GM21825 (cell line): Measurements from ENCODE around the gene PPP2CA.
"Not testable (repeated sequence)": the region's sequence is repeated elsewhere in the genome, so short reads cannot be mapped to it uniquely, and the experiment has no call there.

Experiments used
- ATAC-seq: cut with Tn5 transposase; IDR thresholded peaks from one replicate; pipeline ENCODE4 v1.9.1; 2021; ENCODE audit warnings: mild to moderate bottlenecking, moderate library complexity; ENCODE audit not compliant: unreplicated experiment

PPP2CA gene

GRCh38 chr5:134203630-134204029 lies 22.2 kb downstream of the PPP2CA start:
- no peak for ATAC-seq

- no peak for ATAC-seq
Measured at GRCh38 chr5:134195666-134196065, 30.2 kb downstream of the PPP2CA start.

GRCh38 chr5:134189031-134189430 lies 36.8 kb downstream of the PPP2CA start:
- no peak for ATAC-seq

GRCh38 chr5:134188092-134188491 lies 37.8 kb downstream of the PPP2CA start:
- ATAC-seq: no peak

GRCh38 chr5:134184155-134185135 lies 41.4 kb downstream of the PPP2CA start:
- ATAC-seq: peak; percentile 84

- ATAC-seq: no peak
Measured at GRCh38 chr5:134183481-134183880, 42.4 kb downstream of the PPP2CA start.

- ATAC-seq: no peak
Measured at GRCh38 chr5:134178096-134178419, 47.8 kb downstream of the PPP2CA start.

GRCh38 chr5:134177369-134178095 lies 48.3 kb downstream of the PPP2CA start:
- no peak for ATAC-seq

- ATAC-seq: peak; percentile 76
Measured at GRCh38 chr5:134176511-134177368, 49.1 kb downstream of the PPP2CA start, which contains the start of gene SKP1. Gene SKP1 (minus strand): TSS chr5:134176950. CDS start chr5:134174022, 2,928 bp downstream.

- ATAC-seq: peak; percentile 16
Measured at GRCh38 chr5:134175921-134176510, 49.9 kb downstream of the PPP2CA start.

GRCh38 chr5:134174841-134175839 lies 50.7 kb downstream of the PPP2CA start:
- no peak for ATAC-seq

- ATAC-seq: no peak
Measured at GRCh38 chr5:134171972-134172371, 53.9 kb downstream of the PPP2CA start.

GRCh38 chr5:134162592-134162991 lies 63.3 kb downstream of the PPP2CA start:
- ATAC-seq: no peak

- ATAC-seq: no peak
Measured at GRCh38 chr5:134161513-134162395, 64.1 kb downstream of the PPP2CA start.

GRCh38 chr5:134153657-134154056 lies 72.2 kb downstream of the PPP2CA start:
- no peak for ATAC-seq

GRCh38 chr5:134153241-134153640 lies 72.6 kb downstream of the PPP2CA start:
- ATAC-seq: no peak

- not testable (repeated sequence) for ATAC-seq
Measured at GRCh38 chr5:134152173-134152832, 73.6 kb downstream of the PPP2CA start.

GRCh38 chr5:134151723-134152122 lies 74.2 kb downstream of the PPP2CA start:
- no peak for ATAC-seq
